Omental fat pad (tissue), 4 donors: ENCODE measurements around the gene BAHCC1. TPM values are rescaled to one million over a fixed set of nuclear protein-coding genes. Genes with fewer than 3 reads are reported as not detected.
A peak's percentile ranks its signal among the peaks of the same experiment; 100 is the strongest.

Experiments used
- ATAC-seq: fragments of 150-250 bp; one replicate; pipeline ENCODE4 v1.9.1; 2016; ENCODE audit warnings: mild to moderate bottlenecking, moderate library complexity; ENCODE audit not compliant: low FRiP score
- DNase-seq: peaks from one replicate; pipeline ENCODE4 v3.0.0-alpha.2; 2019; ENCODE audit warnings: low spot score
- CTCF ChIP-seq, 3 donors: fragments of 450-650 bp; IDR thresholded peaks; one replicate each; pipeline ENCODE4 v1.5.1; 2016 to 2017; ENCODE audit warnings: antibody characterized with exemption in 3 of 3, mild to moderate bottlenecking in 3 of 3, moderate library complexity in 2 of 3
- total RNA-seq, 4 donors: library from RNA; depleted of rRNA; stranded (reverse); fragments of >200 nt; gene quantifications; one replicate each; pipeline ENCODE4 v1.1.0, GENCODE V29; 2016

Gene BAHCC1
- total RNA-seq, 4 donors from 2014 or later: 4.8 to 20.8 (median 7.1) TPM

- TF ChIP-seq CTCF (IDR thresholded peaks at IDR 0.05): no peak
- no peak for ATAC-seq
- DNase-seq: no peak
These were observed 11.1 kb downstream of the BAHCC1 start for GRCh38 chr17:81406117-81406953.

DNA sequence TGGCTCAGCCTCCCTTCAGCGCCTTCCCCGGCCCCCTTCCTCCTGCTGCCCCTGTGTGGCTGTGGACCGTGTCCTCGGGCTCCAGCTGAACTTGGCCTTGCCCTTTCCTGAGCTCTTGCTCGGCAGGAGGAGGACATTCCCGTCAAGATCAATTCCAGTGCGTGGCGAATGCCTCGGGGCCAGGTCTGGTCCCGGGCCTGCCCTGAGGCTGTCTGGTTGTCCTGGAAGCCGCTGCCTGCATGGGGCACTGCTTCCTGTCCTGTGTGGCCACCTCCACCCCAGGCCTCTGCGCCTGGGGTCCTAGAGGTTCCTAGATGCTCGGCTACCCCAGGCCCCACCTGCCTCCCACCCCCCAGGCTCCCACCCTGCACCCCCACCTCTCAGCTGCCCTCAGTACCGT, 12.8 kb downstream of the BAHCC1 start:
- DNase-seq: no peak
- no peak for TF ChIP-seq CTCF (IDR thresholded peaks at IDR 0.05)
- ATAC-seq: no peak

- ATAC-seq (no peak), DNase-seq (no peak)
- no peak for TF ChIP-seq CTCF (IDR thresholded peaks at IDR 0.05)
These were observed 14.1 kb downstream of the BAHCC1 start for GRCh38 chr17:81409190-81409935.

DNA sequence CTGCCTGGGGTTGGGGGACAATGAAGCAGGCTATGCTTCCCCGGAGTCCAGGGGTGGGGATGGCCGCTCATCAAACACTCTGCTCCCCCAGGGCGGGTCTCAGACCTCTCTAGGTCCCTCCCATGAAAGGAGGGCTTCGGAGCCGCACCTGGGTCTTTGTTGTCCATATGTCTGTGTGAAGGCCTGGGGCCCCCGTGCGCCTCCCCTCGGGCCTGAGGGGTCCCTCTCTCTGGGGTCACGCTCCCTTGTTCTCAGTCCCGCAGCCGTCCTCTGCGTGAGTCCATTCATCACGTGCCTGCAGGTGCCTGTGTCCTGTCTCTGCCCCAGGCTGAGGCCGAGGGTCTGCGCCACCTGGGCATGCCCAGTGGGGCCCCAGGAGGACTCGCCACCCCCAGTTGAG, 15.6 kb downstream of the BAHCC1 start:
- ATAC-seq: no peak
- no peak for TF ChIP-seq CTCF (IDR thresholded peaks at IDR 0.05)
- no peak for DNase-seq

DNA sequence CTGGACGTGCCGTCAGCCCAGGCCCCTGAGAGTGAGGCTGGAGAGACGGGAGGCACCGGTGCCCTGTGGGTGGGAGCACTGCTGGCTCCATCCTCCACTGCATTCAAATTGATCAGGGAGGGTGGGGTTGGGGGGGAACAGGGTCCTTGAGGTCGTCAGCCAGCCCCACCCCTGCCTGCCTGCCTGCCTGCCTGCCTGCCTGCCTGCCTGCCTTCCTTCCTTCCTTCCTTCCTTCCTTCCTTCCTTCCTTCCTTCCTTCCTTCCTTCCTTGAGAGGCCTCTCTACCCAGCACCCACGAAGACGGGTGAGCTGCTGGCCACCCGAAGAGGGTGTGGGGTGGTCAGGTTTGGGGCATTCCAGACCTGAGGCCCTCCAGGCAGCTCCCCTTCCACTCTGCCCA, 16.0 kb downstream of the BAHCC1 start:
- TF ChIP-seq CTCF (IDR thresholded peaks at IDR 0.05): no peak
- DNase-seq: no peak
- ATAC-seq: no peak

DNA sequence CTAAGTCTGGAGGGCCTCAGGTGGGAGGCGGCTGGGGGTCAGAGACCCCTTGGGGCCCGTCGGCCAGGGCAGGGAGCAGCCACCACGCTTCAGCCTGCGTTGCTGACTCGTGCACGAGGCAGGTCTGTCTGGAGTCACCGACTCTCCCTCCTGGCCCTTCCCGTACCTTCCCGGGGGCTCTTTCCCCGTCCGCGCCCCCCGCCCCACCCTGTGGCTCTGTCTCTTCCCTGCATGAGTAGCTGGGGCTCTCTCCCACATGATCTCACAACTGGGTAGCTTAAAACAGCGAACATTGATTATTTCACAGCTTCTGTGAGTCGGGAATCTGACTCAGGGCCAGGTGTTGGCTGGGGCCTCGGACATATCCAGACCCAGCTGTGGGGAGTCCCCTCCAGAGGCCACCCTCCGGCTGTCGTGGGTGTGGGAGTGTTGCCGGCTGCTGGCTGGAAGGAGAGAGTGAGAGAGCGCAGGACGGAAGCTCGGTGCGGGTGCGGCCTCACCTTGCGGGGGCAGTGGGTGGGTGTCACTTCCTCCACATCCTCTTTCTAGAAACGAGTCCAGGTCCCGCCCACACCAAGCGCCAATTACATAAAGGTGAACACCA, 17.3 kb downstream of the BAHCC1 start:
- no peak for TF ChIP-seq CTCF (IDR thresholded peaks at IDR 0.05)
- ATAC-seq (peak; percentile 42), DNase-seq (no peak)
